Right forelimb (tissue), 1 donor: Measurements from ENCODE around the gene SF3A1.
"Not testable (repeated sequence)": the region's sequence is repeated elsewhere in the genome, so short reads cannot be mapped to it uniquely, and the experiment has no call there.

Source experiments
- DNase-seq: peaks from one replicate; pipeline ENCODE4 v3.0.0-alpha.2; 2018

The SF3A1 gene, protein sequence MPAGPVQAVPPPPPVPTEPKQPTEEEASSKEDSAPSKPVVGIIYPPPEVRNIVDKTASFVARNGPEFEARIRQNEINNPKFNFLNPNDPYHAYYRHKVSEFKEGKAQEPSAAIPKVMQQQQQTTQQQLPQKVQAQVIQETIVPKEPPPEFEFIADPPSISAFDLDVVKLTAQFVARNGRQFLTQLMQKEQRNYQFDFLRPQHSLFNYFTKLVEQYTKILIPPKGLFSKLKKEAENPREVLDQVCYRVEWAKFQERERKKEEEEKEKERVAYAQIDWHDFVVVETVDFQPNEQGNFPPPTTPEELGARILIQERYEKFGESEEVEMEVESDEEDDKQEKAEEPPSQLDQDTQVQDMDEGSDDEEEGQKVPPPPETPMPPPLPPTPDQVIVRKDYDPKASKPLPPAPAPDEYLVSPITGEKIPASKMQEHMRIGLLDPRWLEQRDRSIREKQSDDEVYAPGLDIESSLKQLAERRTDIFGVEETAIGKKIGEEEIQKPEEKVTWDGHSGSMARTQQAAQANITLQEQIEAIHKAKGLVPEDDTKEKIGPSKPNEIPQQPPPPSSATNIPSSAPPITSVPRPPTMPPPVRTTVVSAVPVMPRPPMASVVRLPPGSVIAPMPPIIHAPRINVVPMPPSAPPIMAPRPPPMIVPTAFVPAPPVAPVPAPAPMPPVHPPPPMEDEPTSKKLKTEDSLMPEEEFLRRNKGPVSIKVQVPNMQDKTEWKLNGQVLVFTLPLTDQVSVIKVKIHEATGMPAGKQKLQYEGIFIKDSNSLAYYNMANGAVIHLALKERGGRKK

DNA sequence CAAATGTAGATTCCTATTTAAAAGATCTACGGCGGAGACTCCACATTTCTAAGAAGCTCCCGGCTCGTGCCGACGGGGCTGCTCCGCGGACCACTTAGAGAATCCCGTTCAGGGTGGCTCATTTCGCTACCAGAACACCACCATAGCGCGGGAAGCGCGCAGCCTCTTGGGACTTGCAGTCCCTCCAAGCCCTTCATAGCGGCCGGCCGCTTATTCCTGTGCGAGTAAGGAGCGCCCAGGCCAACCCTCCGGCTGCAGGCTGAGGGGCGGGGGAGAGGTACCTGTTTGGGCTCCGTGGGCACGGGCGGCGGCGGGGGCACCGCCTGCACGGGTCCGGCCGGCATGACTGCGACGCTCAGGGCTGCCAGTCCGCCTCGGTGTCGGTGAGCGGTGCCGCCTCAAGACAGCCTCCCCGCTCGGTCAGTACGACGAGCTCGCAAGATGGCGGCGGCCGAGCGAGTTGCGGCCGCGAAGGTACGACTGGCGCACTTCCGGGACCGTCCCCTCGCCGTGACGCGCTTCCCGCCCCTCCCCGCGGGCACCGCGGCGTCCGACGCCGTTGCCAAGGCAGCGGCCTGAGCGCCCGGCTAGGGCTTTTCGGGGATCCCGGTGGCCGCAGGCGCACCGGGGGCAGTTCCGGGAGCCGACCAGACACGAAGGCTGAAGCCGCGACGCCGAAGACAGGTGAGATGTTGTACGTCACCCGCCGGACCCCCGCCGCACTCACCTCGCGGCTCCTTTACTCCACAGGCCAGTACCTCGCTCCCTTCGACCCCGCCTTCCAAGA is at the start of gene SF3A1, which contains the start of gene CCDC157:
Gene SF3A1, minus strand, starts transcription at position 446 of the 787 bp plus-strand sequence. Its CDS starts 102 bp downstream, at position 344.
Gene CCDC157, plus strand, starts transcription at position 559 of the 787 bp plus-strand sequence. CDS start 8,994 bp downstream, outside the sequence.
- peak; percentile 93 for DNase-seq

DNA sequence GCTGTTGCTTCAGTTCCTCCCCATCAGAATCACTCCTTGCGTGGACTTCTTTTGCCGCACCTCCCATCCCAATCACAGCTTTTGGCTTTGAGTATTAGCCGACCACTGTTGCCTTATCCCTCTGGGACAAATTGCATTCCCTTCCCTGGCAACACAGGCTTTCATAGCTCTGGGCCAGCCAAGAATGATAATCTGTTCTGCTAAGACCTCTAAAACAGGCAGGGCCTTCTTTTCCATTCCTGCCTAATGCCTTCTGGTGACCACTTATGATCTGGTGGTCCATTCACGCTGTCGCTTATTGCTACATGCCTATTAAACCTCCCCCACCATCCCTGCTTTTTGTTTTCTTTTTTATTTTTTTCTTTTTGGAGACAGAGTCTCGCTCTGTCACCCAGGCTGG is 49.7 kb upstream of the SF3A1 start:
- DNase-seq, result no peak

DNA sequence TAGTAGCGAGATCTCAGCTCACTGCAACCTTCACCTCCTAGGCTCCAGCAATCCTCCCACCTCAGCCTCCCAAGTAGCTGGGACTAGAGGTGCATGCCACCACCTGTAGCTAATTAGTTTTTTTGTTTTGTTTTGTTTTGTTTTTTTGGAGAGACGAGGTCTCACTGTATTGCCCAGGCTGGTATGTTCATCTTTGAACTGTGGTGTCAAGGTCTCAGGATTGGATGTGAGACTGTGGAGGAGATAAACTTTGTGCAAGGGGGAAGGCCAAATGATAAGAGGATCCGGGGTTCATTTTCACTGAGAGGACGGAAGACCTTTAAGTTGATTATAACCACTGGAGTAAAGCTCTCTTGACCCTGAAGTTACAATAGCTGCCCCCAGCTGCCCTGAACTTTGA is 49.0 kb upstream of the SF3A1 start:
- DNase-seq, result no peak

DNA sequence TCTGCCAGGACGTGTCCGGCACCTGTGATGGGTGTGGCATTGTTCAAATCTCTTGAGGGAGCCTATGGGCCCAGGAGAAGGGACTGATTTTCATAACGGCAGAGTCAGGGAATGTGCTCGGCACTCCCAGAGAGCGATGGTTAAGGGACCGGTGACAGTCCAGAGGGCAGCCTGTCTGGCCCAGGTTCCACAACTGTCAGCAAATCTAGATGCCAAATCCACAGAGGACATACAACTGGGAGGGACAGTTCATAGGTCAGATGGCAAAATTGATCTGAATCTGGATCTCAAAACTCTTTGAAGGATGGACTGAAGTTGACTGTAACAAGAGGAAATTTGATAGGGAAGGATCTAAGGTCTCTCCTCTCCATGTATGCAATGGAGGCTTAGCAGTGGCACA is 47.6 kb upstream of the SF3A1 start:
- no peak for DNase-seq

DNA sequence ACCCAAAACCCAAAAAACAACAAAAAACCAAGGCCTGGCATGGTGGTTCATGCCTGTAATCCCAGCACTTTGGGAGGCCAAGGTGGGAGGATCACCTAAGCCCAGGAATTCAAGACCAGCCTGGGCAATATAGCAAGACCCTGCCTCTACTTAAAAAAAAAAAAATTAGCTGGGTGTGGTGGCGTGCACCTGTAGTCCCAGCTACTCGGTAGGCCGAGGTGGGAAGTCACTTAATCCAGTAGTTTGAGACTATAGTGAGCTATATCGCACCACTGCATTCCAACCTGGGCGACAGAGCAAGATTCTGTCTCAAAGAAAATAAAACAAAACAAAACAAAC is 46.0 kb upstream of the SF3A1 start:
- not testable (repeated sequence) for DNase-seq

DNA sequence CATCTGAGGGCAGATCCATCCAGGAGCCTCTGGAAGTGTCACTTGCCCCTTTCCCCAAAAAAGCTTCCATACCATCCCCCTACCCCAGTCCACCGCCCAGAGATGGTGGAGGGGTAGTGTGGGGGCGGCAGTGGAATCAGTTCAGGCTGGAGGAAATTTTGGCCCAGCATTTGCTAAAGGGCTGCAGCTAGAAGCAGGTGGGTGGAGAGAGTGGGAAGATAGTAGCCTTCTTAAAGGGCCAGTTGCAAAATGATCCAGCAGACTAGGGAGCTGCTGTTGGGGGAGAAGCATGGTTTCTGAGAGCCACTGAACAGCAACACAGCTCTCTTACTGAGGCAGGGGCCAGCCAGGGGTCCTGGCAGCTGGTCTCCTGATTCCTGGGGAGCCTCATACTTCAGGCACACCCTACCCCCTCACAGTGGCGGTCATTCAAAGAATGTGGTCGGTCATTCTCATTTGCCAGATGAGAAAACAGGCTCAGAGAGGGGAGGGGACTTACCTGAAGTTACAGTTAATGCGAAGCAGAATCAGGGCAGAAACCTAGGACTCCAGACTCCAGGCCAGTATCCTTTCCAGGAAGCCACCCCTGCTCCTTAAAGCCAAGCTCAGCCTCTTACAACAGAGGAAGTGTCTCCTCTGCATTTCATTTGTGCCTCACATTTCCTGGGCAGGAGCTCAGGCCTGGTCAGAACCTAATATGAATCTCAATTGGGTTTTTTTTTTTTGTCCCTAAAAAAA is 45.5 kb upstream of the SF3A1 start:
- DNase-seq, result no peak

DNA sequence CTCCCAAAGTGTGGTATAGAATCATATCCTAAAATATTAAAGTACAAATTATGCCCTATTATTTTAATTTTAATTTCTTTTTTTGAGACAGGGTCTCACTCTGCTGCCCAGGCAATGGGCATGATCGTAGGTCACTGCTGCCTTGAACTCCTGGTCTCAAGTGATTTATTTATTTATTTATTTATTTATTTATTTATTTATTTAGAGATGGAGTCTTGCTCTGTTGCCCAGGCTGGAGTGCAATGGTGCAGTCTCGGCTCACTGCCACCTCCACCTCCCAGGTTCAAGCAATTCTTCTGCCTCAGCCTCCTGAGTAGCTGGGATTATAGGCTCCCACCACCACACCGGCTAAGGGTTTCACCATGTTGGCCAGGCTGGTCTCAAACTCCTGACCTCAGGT is 44.3 kb upstream of the SF3A1 start:
- not testable (repeated sequence) for DNase-seq

DNA sequence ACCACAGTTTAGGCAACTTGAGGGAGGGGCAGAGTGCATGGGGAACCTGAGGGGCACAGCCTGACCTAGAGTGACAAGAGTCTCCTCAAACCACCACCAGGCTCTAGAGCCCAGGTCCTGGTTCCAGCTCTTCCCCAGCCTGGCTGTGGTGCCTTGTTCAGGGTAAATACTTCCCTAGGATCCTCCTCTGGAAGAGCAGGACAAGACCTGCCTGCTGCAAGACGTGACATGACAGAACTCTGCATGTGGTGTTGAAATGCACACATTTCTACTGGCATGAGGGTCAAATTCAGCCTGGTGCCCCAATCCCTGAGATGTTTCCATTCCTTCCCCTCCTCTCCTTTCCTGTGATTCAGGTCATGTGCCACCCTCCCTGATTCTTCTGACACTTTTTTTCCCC is 43.5 kb upstream of the SF3A1 start:
- no peak for DNase-seq

DNA sequence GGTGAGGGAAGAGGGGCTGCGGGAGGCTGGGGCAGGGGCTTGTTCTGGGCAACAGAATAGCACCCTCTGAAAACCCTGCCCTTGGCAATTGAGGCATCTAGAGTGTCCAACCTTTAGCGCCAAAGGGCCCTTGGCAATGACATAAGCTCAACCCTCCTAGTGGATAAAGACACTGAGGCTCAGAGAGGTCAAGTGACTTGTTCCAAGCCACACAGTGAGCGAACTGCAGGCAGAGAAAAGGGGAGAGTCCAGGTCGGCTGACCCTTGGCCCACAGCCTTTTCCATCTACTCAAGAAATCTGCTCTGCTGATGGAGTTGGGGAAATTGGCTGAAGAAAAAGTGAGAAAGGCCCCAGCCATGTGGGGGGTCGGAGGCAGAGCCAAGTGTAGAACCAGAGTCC is 43.0 kb upstream of the SF3A1 start:
- DNase-seq, result no peak

DNA sequence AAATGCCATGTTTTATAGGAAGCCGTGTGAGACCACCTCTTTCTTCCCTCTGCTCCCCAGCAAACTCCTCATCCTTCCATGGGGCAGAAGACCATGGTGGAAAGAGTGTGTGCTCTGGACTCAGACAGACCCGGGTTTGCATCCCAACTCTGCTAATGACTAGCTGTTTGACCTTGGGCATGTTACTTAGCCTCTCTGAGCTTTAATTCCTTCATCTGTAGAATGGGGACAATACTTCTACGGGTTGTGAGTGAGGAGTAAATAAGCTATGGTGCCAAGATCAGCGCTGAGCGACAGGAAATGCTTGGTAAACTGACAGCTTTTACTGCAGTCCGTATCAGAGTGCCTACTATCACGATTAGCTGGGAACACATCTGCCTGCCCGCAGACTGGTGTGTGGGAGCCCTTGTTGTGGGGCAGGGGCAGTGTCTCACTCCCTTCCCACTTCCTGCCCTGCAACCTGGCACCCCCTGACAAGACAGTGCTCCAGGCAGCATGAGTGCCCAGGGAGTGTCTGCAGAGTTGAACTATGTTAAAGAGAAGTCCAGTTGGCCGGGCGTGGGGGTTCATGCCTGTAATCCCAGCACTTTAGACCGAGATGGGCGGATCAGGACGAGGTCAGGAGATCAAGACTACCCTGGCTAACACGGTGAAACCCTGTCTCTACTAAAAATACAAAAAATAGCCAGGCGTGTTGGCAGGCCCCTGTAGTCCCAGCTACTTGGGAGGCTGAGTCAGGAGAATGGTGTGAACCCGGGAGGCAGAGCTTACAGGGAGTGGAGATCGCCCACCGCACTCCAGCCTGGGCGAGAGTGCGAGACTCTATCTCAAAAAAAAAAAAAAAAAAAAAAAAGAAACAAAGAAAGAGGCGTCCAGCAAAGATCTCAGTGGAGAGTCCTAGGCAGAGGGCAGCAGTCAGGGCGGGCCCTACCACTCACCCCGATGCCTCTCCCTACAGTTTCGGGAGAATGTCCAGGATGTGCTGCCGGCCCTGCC is 42.3 kb upstream of the SF3A1 start:
- DNase-seq, result no peak

DNA sequence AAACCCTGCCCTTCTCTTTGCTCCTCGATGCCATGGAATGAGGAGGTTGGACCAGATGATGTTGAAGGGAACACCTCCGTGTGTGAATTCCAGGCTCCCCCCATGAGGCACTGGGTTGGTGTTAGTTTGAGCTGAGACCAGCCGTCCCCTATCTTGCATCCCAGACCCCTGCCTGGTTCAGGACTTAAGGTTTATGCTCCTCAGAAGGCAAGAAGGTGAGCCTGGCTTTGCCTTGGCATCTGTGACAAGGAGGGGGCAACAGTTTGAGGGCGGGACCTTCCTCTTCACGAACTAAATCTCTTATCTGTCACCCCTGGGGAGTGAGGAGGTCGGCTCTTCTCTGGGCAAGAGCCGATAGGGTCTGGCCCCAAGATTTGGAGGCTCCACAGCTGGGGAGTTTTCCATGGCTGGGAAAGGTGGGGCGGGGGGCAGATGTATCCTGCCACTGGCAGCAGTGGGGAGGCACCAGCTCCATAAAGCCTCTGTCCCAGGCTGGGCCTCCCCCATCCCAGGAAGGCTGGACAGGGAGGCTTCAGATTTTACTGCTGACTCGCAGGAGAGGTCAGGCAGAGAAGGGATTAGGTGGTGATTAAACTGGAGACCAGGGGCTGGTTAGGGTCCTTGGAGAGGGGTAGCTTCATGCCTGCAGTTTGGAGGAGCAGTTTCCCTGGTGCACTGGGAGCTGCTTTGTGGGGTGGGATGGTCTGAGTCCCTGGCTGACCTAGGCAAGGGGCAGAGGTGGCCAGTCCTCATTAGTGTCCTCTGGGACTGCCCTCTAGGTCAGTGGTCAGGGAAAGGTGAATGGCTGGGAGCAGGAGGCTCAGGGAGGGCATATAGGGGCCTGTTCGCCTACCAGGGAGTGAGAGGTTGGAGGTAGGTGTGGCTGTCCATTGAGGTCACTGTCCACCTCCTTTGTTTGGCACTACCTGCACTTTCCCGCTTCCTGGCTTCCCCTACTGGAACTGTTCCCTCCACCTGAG is 41.3 kb upstream of the SF3A1 start:
- no peak for DNase-seq

DNA sequence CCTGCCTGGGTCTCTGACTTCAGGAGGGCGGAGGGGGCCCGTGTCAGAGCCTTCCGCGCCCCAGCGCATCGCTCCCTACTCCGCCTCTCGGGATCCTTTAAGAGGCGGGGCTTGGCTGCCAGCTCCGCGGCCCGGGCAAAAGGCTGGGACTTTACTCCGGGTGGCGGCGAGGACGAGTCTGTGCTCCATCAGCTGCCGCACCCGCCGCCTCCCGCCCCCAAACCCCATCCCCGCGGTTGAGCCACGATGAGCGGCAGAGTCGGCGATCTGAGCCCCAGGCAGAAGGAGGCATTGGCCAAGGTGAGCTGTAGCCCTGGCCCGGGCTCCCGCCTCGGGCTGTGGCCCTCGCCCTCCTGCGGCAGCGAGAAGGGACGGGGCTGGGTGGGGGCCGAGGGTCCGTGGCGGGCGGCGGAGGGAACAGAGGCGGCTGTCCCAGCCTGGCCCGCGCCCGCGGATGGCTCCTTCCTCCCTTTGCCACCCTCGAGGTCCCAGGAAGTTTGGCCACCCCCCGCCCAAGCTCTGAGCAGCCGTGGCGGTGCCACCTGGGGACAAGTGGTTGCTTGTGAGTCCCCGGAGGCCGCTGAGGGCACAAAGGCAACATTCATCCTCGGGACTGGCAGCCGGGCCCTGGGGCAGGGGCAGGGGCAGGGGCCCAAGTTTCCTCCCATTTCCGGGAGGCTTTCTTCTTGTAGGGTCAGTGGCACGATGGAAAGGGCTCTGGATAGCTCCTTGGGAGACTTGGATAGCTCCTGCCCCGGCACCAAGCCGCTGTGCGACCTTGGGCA is 40.4 kb upstream of the SF3A1 start, which contains the start of gene SEC14L2:
Gene SEC14L2, plus strand, starts transcription at position 148 of the 785 bp plus-strand sequence. Its CDS starts 99 bp downstream, at position 247.
- DNase-seq, result peak; percentile 74

DNA sequence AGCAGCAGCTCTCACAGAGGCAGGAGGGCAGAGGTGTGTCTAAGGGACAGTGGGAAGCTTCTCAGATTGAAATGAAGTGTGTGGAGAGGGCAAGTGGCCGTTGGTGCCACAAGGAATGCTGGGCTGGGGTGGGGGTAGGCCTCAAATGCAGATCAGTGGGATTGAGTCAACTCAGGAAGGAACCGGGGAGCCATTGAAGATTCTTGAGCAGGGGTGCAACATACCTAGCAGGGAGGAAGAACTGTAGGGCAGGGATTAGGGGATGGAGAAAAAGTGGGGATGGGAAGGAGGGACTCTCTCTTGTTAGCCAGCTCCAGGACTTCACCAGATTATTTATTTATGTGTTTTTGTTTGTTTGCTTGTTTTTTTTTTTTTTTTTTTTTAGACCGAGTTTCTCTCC is 37.2 kb upstream of the SF3A1 start:
- no peak for DNase-seq

DNA sequence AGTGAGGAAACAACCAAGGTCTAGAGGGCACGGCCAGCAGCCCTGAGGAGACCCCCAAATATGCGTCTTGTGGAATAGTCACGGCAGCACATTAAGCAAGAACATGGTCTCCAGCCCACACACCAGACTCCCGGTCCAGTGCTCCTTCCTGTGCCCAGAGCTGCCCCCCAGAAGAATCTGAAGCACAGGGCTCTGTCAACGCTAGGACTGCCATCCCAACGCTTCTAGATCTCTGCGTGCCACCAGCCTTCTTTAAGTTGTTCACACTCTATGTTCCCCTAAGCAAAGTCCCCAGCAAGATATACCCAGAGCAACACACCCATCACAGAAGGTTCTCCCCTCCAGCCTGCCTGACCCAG is 36.6 kb upstream of the SF3A1 start:
- DNase-seq, result no peak

DNA sequence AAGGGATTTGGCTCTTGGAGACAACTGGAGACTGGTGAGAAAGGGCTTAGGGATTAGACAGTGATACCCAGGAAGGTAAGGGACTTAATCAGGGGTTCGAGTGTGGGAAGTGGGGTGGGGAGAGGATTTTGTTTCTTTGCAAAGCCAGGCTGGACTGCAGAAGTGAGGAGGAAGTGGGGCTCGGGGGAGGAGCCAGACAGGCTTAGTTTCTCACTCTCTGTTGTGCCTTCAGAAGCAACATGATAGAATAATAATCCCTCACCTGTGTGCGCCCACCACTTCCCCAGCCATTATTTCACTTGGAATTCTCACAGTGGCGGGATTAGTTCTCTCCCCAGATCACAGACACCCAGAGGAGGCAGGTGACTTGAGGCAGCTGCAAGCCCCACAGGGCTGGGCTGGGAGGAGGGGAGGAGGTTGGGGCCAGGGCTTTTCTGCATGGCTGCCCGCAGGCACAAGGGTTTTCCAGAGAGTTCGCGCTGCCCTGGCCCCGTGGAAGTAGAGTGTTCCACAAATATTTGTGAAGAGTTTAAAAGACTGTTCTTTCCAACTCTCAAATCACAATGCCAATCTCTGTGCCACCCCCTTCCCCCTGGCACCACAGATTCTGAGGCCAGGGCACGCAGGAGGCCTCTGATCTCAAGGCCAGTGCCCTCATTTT is 36.1 kb upstream of the SF3A1 start:
- no peak for DNase-seq

DNA sequence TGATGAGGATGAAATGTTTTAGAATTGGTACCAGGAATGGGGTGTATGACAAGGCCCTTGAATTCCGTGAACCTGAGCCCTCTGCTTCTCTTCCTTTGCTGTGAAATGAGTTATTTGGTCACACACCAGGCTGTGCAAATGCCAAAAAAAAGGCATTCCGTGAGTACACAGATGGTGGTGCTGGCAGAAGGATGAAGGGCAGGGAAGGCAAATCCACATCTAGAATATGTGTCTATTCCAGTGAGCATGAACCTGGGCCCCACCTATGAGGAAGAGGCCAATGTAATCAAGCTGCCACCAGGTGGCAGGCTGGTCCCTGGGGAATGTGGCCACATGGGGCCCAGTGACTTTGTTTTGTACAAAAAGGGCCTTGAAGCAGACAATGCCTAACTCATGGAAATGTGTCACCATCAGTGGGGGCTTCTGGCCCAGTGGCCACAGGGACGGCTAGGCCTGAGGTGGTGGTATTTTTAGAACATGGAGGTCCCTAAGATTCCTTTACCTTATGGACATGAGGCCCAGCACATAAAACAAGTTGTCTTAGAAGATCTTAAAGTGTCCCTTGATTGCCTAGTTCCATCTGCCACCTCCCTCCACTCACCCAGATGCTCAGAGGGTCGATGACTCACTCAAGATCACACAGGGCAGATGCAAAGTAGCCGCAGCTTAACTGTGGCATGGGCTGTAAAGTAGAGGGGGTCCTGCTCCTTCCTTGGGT is 34.4 kb upstream of the SF3A1 start:
- DNase-seq, result no peak

DNA sequence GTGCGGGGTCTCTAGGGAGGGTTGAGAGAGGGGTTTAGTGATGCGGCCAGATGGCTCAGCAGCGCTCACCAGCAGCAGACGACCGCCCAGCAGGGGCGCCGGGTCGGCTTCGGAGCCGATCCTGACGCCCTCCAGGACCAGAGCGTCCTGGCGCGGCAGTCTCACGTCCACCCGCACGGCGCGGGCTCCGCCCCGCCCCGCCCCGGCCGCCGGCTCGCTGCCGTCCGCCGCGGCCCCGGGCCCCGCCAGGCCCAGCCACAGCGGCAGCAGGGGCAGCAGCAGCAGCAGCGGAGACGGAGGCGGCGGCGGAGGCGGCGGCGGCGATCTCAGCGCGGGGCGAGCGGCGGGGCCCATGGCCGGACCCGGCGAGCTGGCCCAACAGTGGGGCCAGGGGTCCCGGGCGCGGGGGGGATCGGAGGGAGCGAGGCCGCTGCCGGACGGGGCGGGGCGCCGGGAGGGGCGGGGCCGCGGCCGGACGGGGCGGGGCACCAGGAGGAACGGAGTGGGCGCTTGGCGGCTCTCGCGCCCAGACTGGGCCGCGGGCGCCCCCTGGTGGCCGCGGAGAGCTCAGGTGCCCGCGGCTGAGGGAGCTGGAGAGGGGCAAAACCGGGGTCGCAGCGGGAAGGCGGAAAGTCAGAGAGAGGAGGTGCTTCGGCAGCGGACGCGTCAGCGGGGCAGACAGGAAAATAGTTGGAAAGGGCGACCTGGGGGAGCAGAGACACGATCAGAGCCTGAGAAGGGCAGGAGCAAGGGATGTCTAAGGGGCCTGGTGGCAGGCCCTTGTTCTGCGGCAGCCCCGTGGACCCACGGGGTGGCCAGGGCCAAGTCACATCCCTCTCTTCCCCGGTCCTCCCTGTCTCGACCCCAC is 30.5 kb upstream of the SF3A1 start, which contains the start of gene RNF215:
Gene RNF215, minus strand, starts transcription at position 452 of the 868 bp plus-strand sequence. Its CDS starts 98 bp downstream, at position 354.
- DNase-seq, result peak; percentile 92
